Liver (tissue), 9 donors: ENCODE measurements around the gene NUP35. TPM values are rescaled to one million over a fixed set of nuclear protein-coding genes. Genes with fewer than 3 reads are reported as not detected.
A peak's percentile ranks its signal among the peaks of the same experiment; 100 is the strongest.

Experiments
- DNase-seq: peaks from one replicate; pipeline ENCODE4 v3.0.0-alpha.2; 2017; ENCODE audit warnings: low spot score
- H3K27ac ChIP-seq, 2 donors: one replicate each; pipeline ENCODE4 v1.7.0; 2013; ENCODE audit warnings: inconsistent platforms in 2 of 2, low read length in 2 of 2, control low read depth in 1 of 2, low read depth in 1 of 2, mild to moderate bottlenecking in 1 of 2
- H3K27me3 ChIP-seq, 4 donors: one replicate each; pipeline versions ENCODE4 v1.6.1 to v1.7.0; 2013; ENCODE audit warnings: low read length in 3 of 4, inconsistent platforms in 1 of 4, mild to moderate bottlenecking in 1 of 4, moderate library complexity in 1 of 4; ENCODE audit not compliant: control insufficient read depth in 4 of 4, insufficient read depth in 4 of 4
- H3K36me3 ChIP-seq, 4 donors: one replicate each; pipeline versions ENCODE4 v1.6.1 to v1.7.0; 2013; ENCODE audit warnings: low read length in 3 of 4, mild to moderate bottlenecking in 3 of 4, low read depth in 1 of 4, moderate library complexity in 1 of 4; ENCODE audit not compliant: control insufficient read depth in 4 of 4, insufficient read depth in 3 of 4
- H3K4me1 ChIP-seq, 4 donors: one replicate each; pipeline versions ENCODE4 v1.6.1 to v1.7.0; 2013; ENCODE audit warnings: low read length in 3 of 4, mild to moderate bottlenecking in 3 of 4, moderate library complexity in 1 of 4; ENCODE audit not compliant: control insufficient read depth in 4 of 4, insufficient read depth in 4 of 4
- H3K4me3 ChIP-seq, 3 donors: one replicate each; pipeline versions ENCODE4 v1.6.1 to v1.7.0; 2013; ENCODE audit warnings: low read length in 3 of 3, control low read depth in 1 of 3, low read depth in 1 of 3, mild to moderate bottlenecking in 1 of 3
- H3K9ac ChIP-seq, 2 donors: one replicate each; pipeline ENCODE4 v1.7.0; 2013; ENCODE audit warnings: low read length in 2 of 2, mild to moderate bottlenecking in 2 of 2, moderate library complexity in 2 of 2, control low read depth in 1 of 2, low read depth in 1 of 2
- H3K9me3 ChIP-seq, 4 donors: one replicate each; pipeline versions ENCODE4 v1.6.1 to v1.7.0; 2013; ENCODE audit warnings: low read length in 3 of 4; ENCODE audit not compliant: control insufficient read depth in 4 of 4
- ATF3 ChIP-seq: IDR thresholded peaks from 2 replicates; pipeline ENCODE4 v1.6.1; 2016; ENCODE audit warnings: antibody characterized with exemption
- CTCF ChIP-seq: fragments of 150-350 bp; IDR thresholded peaks from 2 replicates; pipeline ENCODE4 v1.5.1; 2017; ENCODE audit warnings: improper control_type of control experiment, low read depth, low read length; ENCODE audit not compliant: missing input control
- EGR1 ChIP-seq, 2 donors: IDR thresholded peaks; 2 replicates each; pipeline ENCODE4 v1.6.1; 2016 to 2018; ENCODE audit warnings: antibody characterized with exemption in 2 of 2, low read depth in 2 of 2
- FOXA1 ChIP-seq: IDR thresholded peaks from 2 replicates; pipeline ENCODE4 v1.6.1; 2016; ENCODE audit warnings: antibody characterized with exemption
- GABPA ChIP-seq, 2 donors: IDR thresholded peaks in 1 of 2; conservative IDR thresholded peaks in 1 of 2; 2 replicates each; pipeline ENCODE4 v1.6.1; 2016; ENCODE audit warnings: antibody characterized with exemption in 2 of 2, mild to moderate bottlenecking in 1 of 2, moderate library complexity in 1 of 2
- HNF4A ChIP-seq, 2 donors: conservative IDR thresholded peaks; 2 replicates each; pipeline ENCODE4 v1.6.1; 2016; ENCODE audit warnings: antibody characterized with exemption in 2 of 2, mild to moderate bottlenecking in 2 of 2
- HNF4G ChIP-seq: IDR thresholded peaks from 2 replicates; pipeline ENCODE4 v1.6.1; 2016; ENCODE audit warnings: antibody characterized with exemption
- MAX ChIP-seq: IDR thresholded peaks from 2 replicates; pipeline ENCODE4 v1.6.1; 2016; ENCODE audit warnings: antibody characterized with exemption
- NR2F2 ChIP-seq: IDR thresholded peaks from 2 replicates; pipeline ENCODE4 v1.6.1; 2016; ENCODE audit warnings: antibody characterized with exemption
- RAD21 ChIP-seq, 2 donors: IDR thresholded peaks; 2 replicates each; pipeline ENCODE4 v1.6.1; 2016; ENCODE audit warnings: antibody characterized with exemption in 2 of 2, mild to moderate bottlenecking in 2 of 2
- REST ChIP-seq: IDR thresholded peaks from 2 replicates; pipeline ENCODE4 v1.6.1; 2016; ENCODE audit warnings: antibody characterized with exemption, mild to moderate bottlenecking
- SP1 ChIP-seq: IDR thresholded peaks from 2 replicates; pipeline ENCODE4 v1.6.1; 2018; ENCODE audit warnings: antibody characterized with exemption, mild to moderate bottlenecking
- TAF1 ChIP-seq: conservative IDR thresholded peaks from 2 replicates; pipeline ENCODE4 v1.6.1; 2016; ENCODE audit warnings: antibody characterized with exemption, mild to moderate bottlenecking
- YY1 ChIP-seq: IDR thresholded peaks from 2 replicates; pipeline ENCODE4 v1.6.1; 2016; ENCODE audit warnings: antibody characterized with exemption, mild to moderate bottlenecking
- ZBTB33 ChIP-seq: IDR thresholded peaks from 2 replicates; pipeline ENCODE4 v1.6.1; 2016; ENCODE audit warnings: antibody characterized with exemption
- WGBS: extraction: QIAGEN DNeasy Blood & Tissue Kit; methylation state at CpG from one replicate; pipeline ENCODE4 v1.1.7; 2013; 5-methylcytosine and 5-hydroxymethylcytosine counted together
- polyA plus RNA-seq, 2 donors: library from polyadenylated mRNA; stranded (reverse) in 1 of 2; unstranded in 1 of 2; fragments of 200-250 nt in 1 of 2; fragments of >200 nt in 1 of 2; fragmentation: Nextera tagmentation in 1 of 2; extraction: Ambion mirVana in 1 of 2; gene quantifications; one replicate each; pipeline versions ENCODE4 v1.2.1 to v1.2.3, GENCODE V29; 2013 to 2015
- total RNA-seq, 2 donors: library from RNA; depleted of rRNA; stranded (reverse); fragments of >200 nt; gene quantifications; one replicate each; pipeline ENCODE4 v1.2.3, GENCODE V29; 2014
- donor health status: healthy.
- donor health status: healthy.
- donor health status: healthy.
- donor health status: healthy.
- donor health status: healthy.

The NUP35 gene
- total and polyA plus RNA-seq, 4 donors: 6.8 to 15.0 (median 10.8) TPM

GRCh38 chr2:183093857-183094657 lies 30.2 kb upstream of the NUP35 start:
- Histone ChIP-seq H3K27me3 (no peaks in the 10 kb centered on the region), H3K4me3 (no peak overlapping the region), H3K9me3 (no peaks in the 10 kb centered on the region), H3K9ac (no peak overlapping the region), H3K4me1 (peaks cover 0 to 3% (median 0%) of the 10 kb centered on the region in 4 donors), H3K27ac (no peak overlapping the region), H3K36me3 (no peaks in the 10 kb centered on the region)
- WGBS: 77% methylated on average over 2 of the region's 2 CpGs
- TF ChIP-seq CTCF (peak; percentile 21), REST (no peak), HNF4G (no peak), NR2F2 (no peak), YY1 (no peak), TAF1 (no peak), ATF3 (no peak), EGR1 (IDR thresholded peaks at IDR 0.05; ENCODE audit: low read depth in 2 of 2) (no peak), SP1 (no peak), RAD21 (IDR thresholded peaks at IDR 0.05) (peak; percentile 52 to 68), ZBTB33 (no peak), MAX (no peak), FOXA1 (no peak), GABPA (IDR thresholded peaks at IDR 0.05 in 1 of 2, conservative IDR thresholded peaks at IDR 0.05 in 1 of 2) (no peak), HNF4A (conservative IDR thresholded peaks at IDR 0.05) (no peak)
- no peak for DNase-seq
